OCI-LY1 (cell line): Measurements from ENCODE around the gene LCN1.

Source experiments
- H2AFZ ChIP-seq: fragments of 200-600 bp; sonication (generic), shearing (Covaris generic); 2 replicates; pipeline ENCODE4 v1.6.0; 2014; ENCODE audit warnings: antibody characterized with exemption, mild to moderate bottlenecking, low read length
- H3F3A ChIP-seq: fragments of 200-600 bp; sonication (generic), shearing (Covaris generic); 2 replicates; pipeline ENCODE4 v1.6.0; 2014; ENCODE audit warnings: mild to moderate bottlenecking, antibody characterized with exemption, low read length, moderate library complexity; ENCODE audit not compliant: insufficient read depth
- H3K27ac ChIP-seq: fragments of 200-600 bp; sonication (generic); 2 replicates; pipeline ENCODE4 v1.5.1; 2014; ENCODE audit warnings: low read length, mixed run types, mild to moderate bottlenecking, low read depth; ENCODE audit not compliant: poor library complexity, severe bottlenecking
- H3K27me3 ChIP-seq: fragments of 200-600 bp; sonication (generic); 2 replicates; pipeline ENCODE4 v1.6.0; 2014; ENCODE audit warnings: antibody characterized with exemption, mild to moderate bottlenecking, low read length, moderate library complexity; ENCODE audit not compliant: insufficient read depth
- H3K36me3 ChIP-seq: fragments of 200-600 bp; sonication (generic); 2 replicates; pipeline ENCODE4 v1.6.1; 2014; ENCODE audit warnings: mild to moderate bottlenecking, antibody characterized with exemption, low read length, moderate library complexity, mixed read lengths; ENCODE audit not compliant: insufficient read depth
- H3K4me1 ChIP-seq: fragments of 200-600 bp; sonication (generic); 2 replicates; pipeline ENCODE4 v1.5.1; 2014; ENCODE audit warnings: mild to moderate bottlenecking, low read length, moderate library complexity; ENCODE audit not compliant: insufficient read depth, severe bottlenecking
- H3K4me2 ChIP-seq: fragments of 200-600 bp; sonication (generic), shearing (Covaris generic); 2 replicates; pipeline ENCODE4 v1.6.1; 2014; ENCODE audit warnings: low read length
- H3K4me3 ChIP-seq: fragments of 200-600 bp; sonication (generic); 2 replicates; pipeline ENCODE4 v1.5.1; 2014; ENCODE audit warnings: low read length, low read depth, mild to moderate bottlenecking, mixed read lengths; ENCODE audit not compliant: poor library complexity, severe bottlenecking
- H3K79me2 ChIP-seq: fragments of 200-600 bp; shearing (Covaris generic); 2 replicates; pipeline ENCODE4 v1.6.1; 2016; ENCODE audit warnings: mixed run types, low read length, mixed read lengths; ENCODE audit not compliant: insufficient read depth
- H3K9ac ChIP-seq: fragments of 200-600 bp; sonication (generic), shearing (Covaris generic); 2 replicates; pipeline ENCODE4 v1.6.1; 2014; ENCODE audit warnings: mild to moderate bottlenecking, low read length, mixed read lengths
- H3K9me2 ChIP-seq: fragments of 200-600 bp; sonication (generic), shearing (Covaris generic); 2 replicates; pipeline ENCODE4 v1.6.1; 2014; ENCODE audit warnings: low read depth, mild to moderate bottlenecking, low read length, mixed read lengths
- H3K9me3 ChIP-seq: fragments of 200-600 bp; shearing (Covaris generic); 2 replicates; pipeline ENCODE4 v1.6.1; 2014; ENCODE audit warnings: low read length, mixed read lengths
- H4K20me1 ChIP-seq: fragments of 200-600 bp; sonication (generic), shearing (Covaris generic); 2 replicates; pipeline ENCODE4 v1.6.0; 2016; ENCODE audit warnings: mild to moderate bottlenecking, low read length; ENCODE audit not compliant: insufficient read depth
- EZH2 ChIP-seq: fragments of 200-600 bp; sonication (generic), shearing (Covaris generic); IDR thresholded peaks from 2 replicates; pipeline ENCODE4 v1.8.0; 2017; ENCODE audit warnings: borderline replicate concordance, mixed run types, mild to moderate bottlenecking, antibody characterized with exemption, low read length, moderate library complexity, mixed read lengths
- TF ChIP-seq, protein P1 (sequence below): fragments of 200-600 bp; sonication (generic), shearing (Covaris generic); IDR thresholded peaks from 2 replicates; pipeline ENCODE4 v1.5.1; 2017; ENCODE audit warnings: mild to moderate bottlenecking, antibody characterized with exemption, low read length, moderate library complexity, mixed read lengths

The LCN1 gene

DNA sequence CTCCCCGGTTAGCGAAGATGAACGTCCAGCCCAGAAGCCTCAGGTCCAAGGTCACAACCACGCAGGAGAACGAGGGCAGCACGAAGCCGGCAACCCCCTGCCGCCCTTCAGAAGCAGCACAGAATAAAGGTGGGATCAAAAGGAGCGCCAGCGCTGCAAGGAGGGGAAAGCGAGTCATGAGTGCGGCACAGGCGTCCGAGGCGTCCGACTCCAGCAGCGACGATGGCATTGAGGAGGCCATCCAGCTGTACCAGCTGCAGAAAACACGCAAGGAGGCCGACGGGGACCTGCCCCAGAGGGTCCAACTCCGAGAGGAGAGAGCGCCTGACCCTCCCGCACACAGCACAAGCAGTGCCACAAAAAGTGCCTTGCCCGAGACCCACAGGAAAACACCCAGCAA, 35.9 kb upstream of the LCN1 start:
- Histone ChIP-seq H3K27ac (no peak overlapping the region), H3K4me3 (no peak overlapping the region), H3K27me3 (no peaks in the 10 kb centered on the region; the same call in 1 of the 2 replicates), H3F3A (no peaks in the 10 kb centered on the region), H4K20me1 (no peaks in the 10 kb centered on the region), H2AFZ (no peak overlapping the region), H3K9me2 (no peaks in the 10 kb centered on the region), H3K9ac (no peak overlapping the region), H3K79me2 (no peaks in the 10 kb centered on the region), H3K4me2 (no peak overlapping the region), H3K4me1 (no peaks in the 10 kb centered on the region), H3K9me3 (no peaks in the 10 kb centered on the region), H3K36me3 (no peaks in the 10 kb centered on the region)
- TF ChIP-seq EZH2: no peak
- TF ChIP-seq, protein P1, sequence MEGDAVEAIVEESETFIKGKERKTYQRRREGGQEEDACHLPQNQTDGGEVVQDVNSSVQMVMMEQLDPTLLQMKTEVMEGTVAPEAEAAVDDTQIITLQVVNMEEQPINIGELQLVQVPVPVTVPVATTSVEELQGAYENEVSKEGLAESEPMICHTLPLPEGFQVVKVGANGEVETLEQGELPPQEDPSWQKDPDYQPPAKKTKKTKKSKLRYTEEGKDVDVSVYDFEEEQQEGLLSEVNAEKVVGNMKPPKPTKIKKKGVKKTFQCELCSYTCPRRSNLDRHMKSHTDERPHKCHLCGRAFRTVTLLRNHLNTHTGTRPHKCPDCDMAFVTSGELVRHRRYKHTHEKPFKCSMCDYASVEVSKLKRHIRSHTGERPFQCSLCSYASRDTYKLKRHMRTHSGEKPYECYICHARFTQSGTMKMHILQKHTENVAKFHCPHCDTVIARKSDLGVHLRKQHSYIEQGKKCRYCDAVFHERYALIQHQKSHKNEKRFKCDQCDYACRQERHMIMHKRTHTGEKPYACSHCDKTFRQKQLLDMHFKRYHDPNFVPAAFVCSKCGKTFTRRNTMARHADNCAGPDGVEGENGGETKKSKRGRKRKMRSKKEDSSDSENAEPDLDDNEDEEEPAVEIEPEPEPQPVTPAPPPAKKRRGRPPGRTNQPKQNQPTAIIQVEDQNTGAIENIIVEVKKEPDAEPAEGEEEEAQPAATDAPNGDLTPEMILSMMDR: no peak

DNA sequence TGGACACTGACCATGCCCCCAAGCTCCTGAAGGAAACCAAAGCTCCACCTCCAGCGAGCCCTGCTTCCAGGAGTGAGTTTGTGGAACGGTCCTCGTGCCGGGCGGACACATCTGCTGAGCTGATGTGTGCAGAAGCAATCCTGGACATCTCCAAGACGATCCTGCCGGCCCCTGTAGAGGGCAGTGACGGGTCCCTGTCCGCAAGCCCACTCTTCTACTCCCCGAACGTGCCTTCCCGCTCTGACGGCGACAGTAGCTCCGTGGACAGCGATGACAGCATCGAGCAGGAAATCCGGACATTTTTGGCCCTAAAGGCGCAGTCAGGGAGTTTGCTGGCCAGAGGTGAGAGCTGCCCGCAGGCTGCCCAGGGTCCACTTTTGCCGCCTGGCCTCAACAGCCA, 35.4 kb upstream of the LCN1 start:
- H3K36me3 ChIP-seq: no peaks in the 10 kb centered on the region
- H3K9ac ChIP-seq: no peak overlapping the region
- no peaks in the 10 kb centered on the region for H3K4me1 ChIP-seq
- no peaks in the 10 kb centered on the region for H3K79me2 ChIP-seq
- no peak overlapping the region for H3K4me2 ChIP-seq
- H4K20me1 ChIP-seq: no peaks in the 10 kb centered on the region
- H3K27ac ChIP-seq: no peak overlapping the region
- H2AFZ ChIP-seq: no peak overlapping the region
- H3K27me3 ChIP-seq: no peaks in the 10 kb centered on the region; the same call in 1 of the 2 replicates
- H3K9me2 ChIP-seq: no peaks in the 10 kb centered on the region
- no peak for TF ChIP-seq EZH2
- TF ChIP-seq, protein P1: no peak
- H3F3A ChIP-seq: no peaks in the 10 kb centered on the region
- H3K4me3 ChIP-seq: no peak overlapping the region
- no peaks in the 10 kb centered on the region for H3K9me3 ChIP-seq

DNA sequence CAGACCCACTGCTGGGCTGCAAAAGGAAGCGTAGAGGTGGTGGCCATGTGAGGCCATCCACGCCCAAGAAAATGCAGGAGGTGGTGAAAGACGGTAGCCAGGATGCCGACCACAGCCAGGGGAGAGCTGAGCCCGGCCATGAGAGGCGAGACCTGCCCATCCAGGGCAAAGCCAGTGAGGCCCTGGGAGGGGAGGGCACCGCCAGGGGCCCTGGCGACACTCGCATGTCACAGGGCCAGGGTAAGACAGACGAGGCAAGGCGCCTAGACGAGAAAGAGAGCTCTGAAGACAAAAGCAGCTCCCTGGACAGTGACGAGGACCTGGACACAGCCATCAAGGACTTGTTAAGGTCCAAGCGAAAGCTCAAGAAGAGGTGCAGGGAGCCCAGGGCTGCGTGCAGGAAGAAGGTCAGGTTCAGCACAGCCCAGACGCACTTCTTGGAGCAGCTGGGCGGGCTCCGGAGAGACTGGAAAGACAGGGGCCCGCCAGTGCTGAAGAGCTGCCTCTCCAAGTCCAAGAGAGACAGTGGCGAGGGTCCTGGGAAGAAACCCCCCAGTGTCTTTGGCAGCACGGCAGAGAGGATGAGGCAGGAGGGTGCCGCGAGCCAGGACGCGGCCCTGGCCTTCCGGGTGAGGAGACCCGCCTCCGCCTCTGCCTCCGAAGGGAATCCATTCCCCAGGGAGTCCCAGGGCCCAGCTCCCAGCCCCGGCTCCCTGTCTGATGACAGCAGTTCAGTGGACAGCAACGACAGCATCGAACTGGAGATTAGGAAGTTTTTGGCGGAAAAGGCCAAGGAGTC, 34.8 kb upstream of the LCN1 start:
- H4K20me1 ChIP-seq: no peaks in the 10 kb centered on the region
- no peaks in the 10 kb centered on the region for H3K9me3 ChIP-seq
- no peak overlapping the region for H2AFZ ChIP-seq
- no peak overlapping the region for H3K9ac ChIP-seq
- H3K4me2 ChIP-seq: no peak overlapping the region
- TF ChIP-seq EZH2: no peak
- TF ChIP-seq, protein P1: no peak
- no peaks in the 10 kb centered on the region for H3F3A ChIP-seq
- no peaks in the 10 kb centered on the region; the same call in 1 of the 2 replicates for H3K27me3 ChIP-seq
- H3K27ac ChIP-seq: no peak overlapping the region
- H3K4me3 ChIP-seq: no peak overlapping the region
- H3K36me3 ChIP-seq: no peaks in the 10 kb centered on the region
- H3K9me2 ChIP-seq: no peaks in the 10 kb centered on the region
- H3K4me1 ChIP-seq: no peaks in the 10 kb centered on the region
- no peaks in the 10 kb centered on the region for H3K79me2 ChIP-seq
